Activated T-helper 2 cell treated with anti-CD3 and anti-CD28 coated beads, Interferon-gamma antibody, Interleukin-2, Interleukin-4, amounts not matched to agents 10 μg/mL and 5 μg/mL and 100 μg/mL, durations not matched to agents 14 hours and 24 hours and 36 hours (primary cell): ENCODE measurements around the gene ARL16. TPM values are rescaled to one million over a fixed set of nuclear protein-coding genes. Genes with fewer than 3 reads are reported as not detected.
"Not testable (repeated sequence)": the region's sequence is repeated elsewhere in the genome, so short reads cannot be mapped to it uniquely, and the experiment has no call there.

Experiments used
- DNase-seq: peaks from one replicate; pipeline ENCODE4 v3.0.0; 2021; ENCODE audit warnings: low spot score
- H3K27ac Mint-ChIP-seq: one replicate; pipeline ENCODE4 v1.8.0; 2021; ENCODE audit warnings: mixed read lengths
- H3K27me3 Mint-ChIP-seq: one replicate; pipeline ENCODE4 v1.8.0; 2021; ENCODE audit warnings: low read depth, mixed read lengths
- H3K36me3 Mint-ChIP-seq: one replicate; pipeline ENCODE4 v1.8.0; 2021; ENCODE audit warnings: low read depth, mixed read lengths
- H3K4me1 Mint-ChIP-seq: one replicate; pipeline ENCODE4 v1.8.0; 2021; ENCODE audit warnings: low read depth, mixed read lengths
- H3K4me3 Mint-ChIP-seq: one replicate; pipeline ENCODE4 v1.8.0; 2021; ENCODE audit warnings: low read depth, mild to moderate bottlenecking, moderate library complexity, mixed read lengths
- H3K9me3 Mint-ChIP-seq: one replicate; pipeline ENCODE4 v1.8.0; 2021; ENCODE audit warnings: mixed read lengths
- intact Hi-C: fragments of 100-400 bp; cut with micrococcal nuclease; formaldehyde crosslinking; loops from one replicate; pipeline ENCODE4 v1.15.1; 2023
- total RNA-seq: library from RNA; stranded (reverse); gene quantifications from 2 replicates; pipeline ENCODE4 v1.2.3, GENCODE V29; 2022

Gene ARL16
- total RNA-seq, 1 donor from 2014 or later = 33.3 TPM

- peak overlapping the region; percentile 94 for H3K4me3 Mint-ChIP-seq
- intact Hi-C loops = no loop called here
- peak overlapping the region; percentile 46 for H3K27ac Mint-ChIP-seq
- no peaks in the 10 kb centered on the region for H3K9me3 Mint-ChIP-seq
- no peak for DNase-seq
- peaks cover 26% of the 10 kb centered on the region for H3K4me1 Mint-ChIP-seq
- peaks cover 43% of the 10 kb centered on the region for H3K36me3 Mint-ChIP-seq
- H3K27me3 Mint-ChIP-seq = no peaks in the 10 kb centered on the region
Observed at GRCh38 chr17:81683208-81683583, 401 bp downstream of the ARL16 start.

DNA sequence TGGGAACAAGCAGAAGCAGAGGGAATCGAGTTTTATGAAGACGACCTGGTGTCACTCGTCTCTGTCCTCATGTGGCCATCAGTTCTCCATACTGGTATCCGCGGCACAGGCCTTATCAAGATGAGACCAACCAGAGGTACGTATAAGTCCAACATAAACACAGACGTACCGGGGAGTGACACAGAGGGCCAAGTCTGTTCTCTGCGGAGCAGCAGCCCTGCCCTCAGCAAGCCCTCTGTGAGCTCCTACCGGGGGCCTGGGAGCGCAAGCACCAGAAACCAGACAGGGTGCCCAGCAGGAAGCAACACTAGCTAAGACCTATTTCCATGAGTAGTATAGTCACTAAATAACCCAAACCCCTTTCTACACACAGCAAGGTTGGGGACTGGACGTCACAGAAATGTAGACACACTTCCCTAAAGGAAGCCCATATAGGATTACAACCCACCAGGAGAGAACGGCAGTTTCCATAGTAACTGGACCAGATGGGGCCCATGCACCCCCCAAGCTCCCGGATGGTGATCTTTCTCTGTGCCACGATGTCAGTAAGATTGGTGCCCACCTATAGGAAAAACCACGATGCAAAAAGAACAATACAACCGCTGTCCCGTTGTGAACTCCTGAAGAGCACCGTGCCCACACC lies 911 bp downstream of the ARL16 start:
- H3K9me3 Mint-ChIP-seq = no peaks in the 10 kb centered on the region
- H3K27ac Mint-ChIP-seq = peak overlapping the region; percentile 46
- H3K4me1 Mint-ChIP-seq = peaks cover 26% of the 10 kb centered on the region
- peak overlapping the region; percentile 94 for H3K4me3 Mint-ChIP-seq
- intact Hi-C loops = no loop called here
- H3K36me3 Mint-ChIP-seq = peaks cover 40% of the 10 kb centered on the region
- no peak for DNase-seq
- no peaks in the 10 kb centered on the region for H3K27me3 Mint-ChIP-seq

DNA sequence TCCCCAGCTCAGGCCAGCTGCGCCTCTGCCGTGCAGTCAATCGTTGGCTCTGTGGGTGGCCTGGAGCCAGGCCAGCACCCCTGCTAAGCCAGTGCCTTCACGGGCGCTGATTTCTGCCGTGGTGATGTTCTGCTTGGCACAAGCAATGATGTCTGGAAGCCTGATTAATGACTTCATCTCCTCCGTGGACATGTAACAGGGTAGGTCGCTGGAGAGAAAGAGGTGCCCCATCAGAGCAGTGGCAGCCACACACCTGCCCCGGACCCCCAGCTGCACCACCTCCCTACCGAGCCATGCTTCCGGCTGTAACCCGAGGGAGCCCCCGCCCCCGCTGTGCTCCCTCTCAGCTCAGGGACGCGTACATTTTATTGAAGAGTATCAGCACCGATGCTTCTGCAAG lies 1.9 kb downstream of the ARL16 start:
- Mint-ChIP-seq H3K9me3 (no peaks in the 10 kb centered on the region), H3K4me3 (peak overlapping the region; percentile 8)
- intact Hi-C loops = no loop called here

DNA sequence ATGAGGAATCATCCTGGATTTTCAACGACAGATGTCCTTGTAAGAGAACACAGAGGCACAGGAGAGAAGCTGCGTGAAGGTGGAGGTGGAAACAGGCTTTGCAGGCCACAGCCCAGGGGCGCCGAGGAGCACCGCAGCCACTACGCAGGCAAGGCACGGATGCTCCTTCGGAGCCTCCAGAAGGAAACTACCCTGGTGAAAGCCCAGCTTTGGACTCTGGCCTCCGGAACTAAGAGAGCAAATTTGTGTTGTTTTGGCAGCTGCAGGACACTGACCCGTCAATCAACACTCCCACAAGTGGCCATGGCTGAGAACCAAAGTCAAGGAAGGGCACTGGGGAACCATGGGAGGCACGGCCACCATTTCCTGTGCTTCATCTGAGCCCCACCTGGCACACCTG lies 3.4 kb downstream of the ARL16 start:
- DNase-seq = no peak

More for the DNA sequence above, 1.9 kb downstream of the ARL16 start:
- peak overlapping the region; percentile 4 for H3K27ac Mint-ChIP-seq
- H3K4me1 Mint-ChIP-seq = peaks cover 26% of the 10 kb centered on the region
- no peak for DNase-seq
- no peaks in the 10 kb centered on the region for H3K27me3 Mint-ChIP-seq
- H3K36me3 Mint-ChIP-seq = peaks cover 30% of the 10 kb centered on the region

GRCh38 chr17:81676906-81677305 lies 6.7 kb downstream of the ARL16 start:
- intact Hi-C loops = no loop called here
- H3K9me3 Mint-ChIP-seq = no peaks in the 10 kb centered on the region
- no peak overlapping the region for H3K4me3 Mint-ChIP-seq
- no peak for DNase-seq
- no peak overlapping the region for H3K27ac Mint-ChIP-seq
- H3K4me1 Mint-ChIP-seq = peaks cover 7% of the 10 kb centered on the region
- no peaks in the 10 kb centered on the region for H3K27me3 Mint-ChIP-seq
- H3K36me3 Mint-ChIP-seq = peaks cover 32% of the 10 kb centered on the region

More for the DNA sequence above, 3.4 kb downstream of the ARL16 start:
- peaks cover 25% of the 10 kb centered on the region for H3K36me3 Mint-ChIP-seq
- no peak overlapping the region for H3K27ac Mint-ChIP-seq
- intact Hi-C loops = no loop called here
- no peaks in the 10 kb centered on the region for H3K27me3 Mint-ChIP-seq
- no peaks in the 10 kb centered on the region for H3K9me3 Mint-ChIP-seq
- H3K4me3 Mint-ChIP-seq = no peak overlapping the region
- peaks cover 23% of the 10 kb centered on the region for H3K4me1 Mint-ChIP-seq

DNA sequence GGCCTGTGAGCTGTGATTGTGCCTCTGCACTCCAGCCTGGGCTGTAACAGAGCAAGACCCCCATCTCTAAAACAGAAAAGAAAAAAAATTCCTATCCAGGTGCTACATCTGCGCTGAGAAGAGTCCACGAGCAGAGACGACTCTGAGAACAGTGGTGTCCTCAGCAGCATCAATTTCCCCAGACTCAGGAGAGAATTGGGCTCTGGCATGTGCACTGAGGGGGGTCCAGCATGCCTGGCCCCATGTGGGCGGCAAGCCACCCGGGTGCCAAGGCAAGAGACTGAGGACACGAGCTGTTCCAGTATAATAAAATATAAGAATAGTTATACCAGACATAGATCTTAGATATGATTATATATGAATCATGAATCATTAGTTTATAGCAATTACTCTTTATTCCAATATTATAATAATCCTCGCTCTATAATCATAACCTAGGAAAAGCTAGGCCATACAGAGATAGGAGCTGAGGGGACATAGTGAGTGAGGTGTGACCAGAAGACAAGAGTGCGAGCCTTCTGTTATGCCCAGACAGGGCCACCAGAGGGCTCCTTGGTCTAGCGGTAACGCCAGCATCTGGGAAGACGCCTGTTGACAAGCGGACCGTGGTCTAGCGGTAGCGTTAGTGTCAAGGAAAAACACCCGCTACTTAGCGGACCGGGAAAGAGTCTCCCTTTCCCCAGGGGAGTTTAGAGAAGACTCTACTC lies 7.9 kb downstream of the ARL16 start:
- H3K27ac Mint-ChIP-seq, H3K27me3 Mint-ChIP-seq, H3K9me3 Mint-ChIP-seq, DNase-seq, H3K4me3 Mint-ChIP-seq, H3K4me1 Mint-ChIP-seq, intact Hi-C loops: not testable (repeated sequence)
- H3K36me3 Mint-ChIP-seq = peaks cover 38% of the 10 kb centered on the region

- no peaks in the 10 kb centered on the region for H3K27me3 Mint-ChIP-seq
- H3K4me1 Mint-ChIP-seq = peaks cover 5% of the 10 kb centered on the region
- H3K27ac Mint-ChIP-seq = no peak overlapping the region
- no peak for DNase-seq
- H3K9me3 Mint-ChIP-seq = no peaks in the 10 kb centered on the region
- H3K36me3 Mint-ChIP-seq = peaks cover 47% of the 10 kb centered on the region
- intact Hi-C loops = no loop called here
- no peak overlapping the region for H3K4me3 Mint-ChIP-seq
Observed at GRCh38 chr17:81673561-81674258, 9.9 kb downstream of the ARL16 start.

- Mint-ChIP-seq H3K36me3 (peaks cover 52% of the 10 kb centered on the region), H3K4me1 (peaks cover 10% of the 10 kb centered on the region), H3K9me3 (no peaks in the 10 kb centered on the region), H3K4me3 (no peak overlapping the region), H3K27ac (no peak overlapping the region), H3K27me3 (no peaks in the 10 kb centered on the region)
- intact Hi-C loops = no loop called here
- no peak for DNase-seq
Observed at GRCh38 chr17:81672954-81673353, 10.6 kb downstream of the ARL16 start.

GRCh38 chr17:81672504-81672903 lies 11.1 kb downstream of the ARL16 start:
- intact Hi-C loops = no loop called here
- peaks cover 56% of the 10 kb centered on the region for H3K36me3 Mint-ChIP-seq
- H3K4me1 Mint-ChIP-seq = peaks cover 14% of the 10 kb centered on the region
- H3K9me3 Mint-ChIP-seq = no peaks in the 10 kb centered on the region
- DNase-seq = no peak
- H3K27ac Mint-ChIP-seq = no peak overlapping the region
- no peaks in the 10 kb centered on the region for H3K27me3 Mint-ChIP-seq
- H3K4me3 Mint-ChIP-seq = no peak overlapping the region

- no peaks in the 10 kb centered on the region for H3K9me3 Mint-ChIP-seq
- DNase-seq = no peak
- intact Hi-C loops = loop anchor here (2.0 to 5.0 kb wide), 2 partner anchors 31 to 35 kb away; partner anchors contain the start of genes MRPL12, NPLOC4 and TSPAN10
- H3K27me3 Mint-ChIP-seq = no peaks in the 10 kb centered on the region
- H3K36me3 Mint-ChIP-seq = peaks cover 67% of the 10 kb centered on the region
- H3K27ac Mint-ChIP-seq = peak overlapping the region; percentile 22
- peaks cover 27% of the 10 kb centered on the region for H3K4me1 Mint-ChIP-seq
- H3K4me3 Mint-ChIP-seq = peak overlapping the region; percentile 94
Observed at GRCh38 chr17:81667754-81668153, 15.8 kb downstream of the ARL16 start.

- Mint-ChIP-seq H3K9me3 (no peaks in the 10 kb centered on the region), H3K27me3 (no peaks in the 10 kb centered on the region), H3K27ac (peak within 1 kb of the TSS; percentile 95), H3K4me3 (peak within 1 kb of the TSS; percentile 94), H3K4me1 (peaks cover 29% of the 10 kb centered on the region), H3K36me3 (peaks cover 57% of the 10 kb centered on the region)
- DNase-seq = peak; percentile 91
- intact Hi-C loops = loop anchor here (2.0 to 5.0 kb wide), 2 partner anchors 30 to 36 kb away; partner anchors contain the start of genes MRPL12, NPLOC4 and TSPAN10
Observed at GRCh38 chr17:81666342-81667191, 17.0 kb downstream of the ARL16 start, which contains the start of the genes CCDC137 and OXLD1. CCDC137 (plus strand) TSS chr17:81666737; CDS start chr17:81666767, 30 bp downstream. OXLD1 (minus strand) TSS chr17:81666605; CDS start chr17:81666577, 28 bp downstream.

DNA sequence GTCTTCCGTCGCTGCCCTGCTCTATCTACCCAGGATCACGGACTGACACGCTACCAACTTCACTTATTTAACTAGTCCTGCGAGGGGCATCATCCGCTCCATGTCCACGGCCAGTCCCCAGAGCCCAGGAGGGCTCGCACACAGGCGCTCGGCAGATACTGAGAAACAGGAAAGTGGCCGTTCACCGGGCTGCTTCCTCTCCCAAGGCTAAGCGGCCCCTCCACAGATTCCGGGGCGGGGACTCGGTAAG lies 17.6 kb downstream of the ARL16 start:
- Mint-ChIP-seq H3K9me3 (no peaks in the 10 kb centered on the region), H3K4me3 (peak overlapping the region; percentile 94), H3K27ac (peak overlapping the region; percentile 95), H3K27me3 (no peaks in the 10 kb centered on the region), H3K4me1 (peaks cover 29% of the 10 kb centered on the region), H3K36me3 (peaks cover 51% of the 10 kb centered on the region)
- intact Hi-C loops = loop anchor here (2.0 to 5.0 kb wide), 2 partner anchors 29 to 36 kb away; partner anchors contain the start of genes MRPL12, NPLOC4 and TSPAN10
- DNase-seq = no peak
